Activated CD8-positive, alpha-beta memory T cell treated with anti-CD3 and anti-CD28 coated beads, Interleukin-2, amount 10 ng/mL, durations not matched to agents 7 days and 5 days (primary cell): ENCODE measurements around the gene PSMD1. TPM values are rescaled to one million over a fixed set of nuclear protein-coding genes. Genes with fewer than 3 reads are reported as not detected.
"Not testable (repeated sequence)": the region's sequence is repeated elsewhere in the genome, so short reads cannot be mapped to it uniquely, and the experiment has no call there.

ENCODE experiments used
- ATAC-seq: fragments of 150-1000 bp; cut with Tn5 transposase; one replicate; pipeline ENCODE4 v1.10.0; 2021; ENCODE audit warnings: moderate library complexity
- CTCF ChIA-PET: fragments of 350-600 bp; sonication (Branson Sonifier 250); formaldehyde crosslinking; loops from one replicate; lab custom pipeline; 2021; ENCODE audit warnings: antibody characterized with exemption; lab: Charles Lee
- DNase-seq: peaks from one replicate; pipeline ENCODE4 v3.0.0-alpha.2; 2020
- H3K27ac Mint-ChIP-seq: one replicate; pipeline ENCODE4 v1.8.0; 2021; ENCODE audit warnings: mild to moderate bottlenecking, mixed read lengths
- H3K27me3 Mint-ChIP-seq: one replicate; pipeline ENCODE4 v1.8.0; 2021; ENCODE audit warnings: mixed read lengths
- H3K36me3 Mint-ChIP-seq: one replicate; pipeline ENCODE4 v1.8.0; 2021; ENCODE audit warnings: mild to moderate bottlenecking, mixed read lengths
- H3K4me1 Mint-ChIP-seq: one replicate; pipeline ENCODE4 v1.8.0; 2021; ENCODE audit warnings: mixed read lengths
- H3K4me3 Mint-ChIP-seq: one replicate; pipeline ENCODE4 v1.8.0; 2021; ENCODE audit warnings: mild to moderate bottlenecking, moderate library complexity, mixed read lengths
- H3K9me3 Mint-ChIP-seq: one replicate; pipeline ENCODE4 v1.8.0; 2022; ENCODE audit warnings: low read depth, mixed read lengths
- total RNA-seq, 2 experiments: library from RNA; stranded (reverse); gene quantifications; one replicate each; pipeline ENCODE4 v1.2.3, GENCODE V29; 2021

The PSMD1 gene
- total RNA-seq, 2 experiments from 2014 or later: 89.1 to 128 TPM

- Mint-ChIP-seq H3K4me3 (no peak overlapping the region), H3K9me3 (no peaks in the 10 kb centered on the region), H3K4me1 (peaks cover 6% of the 10 kb centered on the region), H3K27me3 (no peaks in the 10 kb centered on the region), H3K36me3 (peaks cover 58% of the 10 kb centered on the region), H3K27ac (no peak overlapping the region)
- CTCF ChIA-PET: no interaction called here
- DNase-seq (no peak), ATAC-seq (no peak)
These were observed 111.2 kb downstream of the PSMD1 start for GRCh38 chr2:231167745-231168459.

- H3K4me1 Mint-ChIP-seq: peaks cover 6% of the 10 kb centered on the region
- H3K27me3 Mint-ChIP-seq: no peaks in the 10 kb centered on the region
- no peak overlapping the region for H3K4me3 Mint-ChIP-seq
- no peaks in the 10 kb centered on the region for H3K9me3 Mint-ChIP-seq
- CTCF ChIA-PET: no interaction called here
- DNase-seq (no peak), ATAC-seq (no peak)
- peaks cover 53% of the 10 kb centered on the region for H3K36me3 Mint-ChIP-seq
- no peak overlapping the region for H3K27ac Mint-ChIP-seq
These were observed 111.9 kb downstream of the PSMD1 start for GRCh38 chr2:231168460-231169139.

- H3K9me3 Mint-ChIP-seq: no peaks in the 10 kb centered on the region
- peaks cover 6% of the 10 kb centered on the region for H3K4me1 Mint-ChIP-seq
- no peak for DNase-seq
- no peak overlapping the region for H3K4me3 Mint-ChIP-seq
- H3K27me3 Mint-ChIP-seq: no peaks in the 10 kb centered on the region
- CTCF ChIA-PET: no interaction called here
- peaks cover 55% of the 10 kb centered on the region for H3K36me3 Mint-ChIP-seq
- ATAC-seq: no peak
- H3K27ac Mint-ChIP-seq: no peak overlapping the region
These were observed 112.8 kb downstream of the PSMD1 start for GRCh38 chr2:231169488-231169887.

- CTCF ChIA-PET: interaction anchor here (1.5 kb wide), 1 partner anchor 66 kb away, joined by 3 read pairs; no protein-coding TSS in a partner anchor
- Mint-ChIP-seq H3K9me3 (no peaks in the 10 kb centered on the region), H3K36me3 (peaks cover 55% of the 10 kb centered on the region), H3K4me1 (peaks cover 6% of the 10 kb centered on the region), H3K27me3 (no peaks in the 10 kb centered on the region), H3K4me3 (no peak overlapping the region), H3K27ac (no peak overlapping the region)
- DNase-seq: no peak
- no peak for ATAC-seq
These were observed 113.4 kb downstream of the PSMD1 start for GRCh38 chr2:231170055-231170454.

- DNase-seq (no peak), ATAC-seq (no peak)
- Mint-ChIP-seq H3K27ac (no peak overlapping the region), H3K4me3 (no peak overlapping the region), H3K27me3 (no peaks in the 10 kb centered on the region), H3K4me1 (peaks cover 6% of the 10 kb centered on the region), H3K36me3 (peaks cover 49% of the 10 kb centered on the region), H3K9me3 (no peaks in the 10 kb centered on the region)
- CTCF ChIA-PET: interaction anchor here (1.2 kb wide), 1 partner anchor 10 kb away, joined by 4 read pairs; no protein-coding TSS in a partner anchor
These were observed 115.4 kb downstream of the PSMD1 start for GRCh38 chr2:231172025-231172424.

- ATAC-seq (no peak), DNase-seq (no peak)
- no peak overlapping the region for H3K27ac Mint-ChIP-seq
- H3K36me3 Mint-ChIP-seq: peaks cover 38% of the 10 kb centered on the region
- H3K4me3 Mint-ChIP-seq: no peak overlapping the region
- no peaks in the 10 kb centered on the region for H3K27me3 Mint-ChIP-seq
- H3K4me1 Mint-ChIP-seq: peaks cover 2% of the 10 kb centered on the region
- no peaks in the 10 kb centered on the region for H3K9me3 Mint-ChIP-seq
- CTCF ChIA-PET: interaction anchor here (1.1 kb wide), 2 partner anchors 16 to 22 kb away, joined by 3 read pairs; no protein-coding TSS in a partner anchor
These were observed 117.6 kb downstream of the PSMD1 start for GRCh38 chr2:231174211-231174651.

- ATAC-seq: no peak
- Mint-ChIP-seq H3K4me1 (peaks cover 11% of the 10 kb centered on the region), H3K9me3 (no peaks in the 10 kb centered on the region), H3K4me3 (no peak overlapping the region), H3K27me3 (no peaks in the 10 kb centered on the region), H3K36me3 (peaks cover 28% of the 10 kb centered on the region), H3K27ac (no peak overlapping the region)
- CTCF ChIA-PET: no interaction called here
- DNase-seq: no peak
These were observed 119.4 kb downstream of the PSMD1 start for GRCh38 chr2:231176066-231176465.

GRCh38 chr2:231177156-231178025 lies 120.7 kb downstream of the PSMD1 start:
- Mint-ChIP-seq H3K4me1 (peaks cover 11% of the 10 kb centered on the region), H3K27me3 (no peaks in the 10 kb centered on the region), H3K36me3 (peaks cover 25% of the 10 kb centered on the region), H3K9me3 (no peaks in the 10 kb centered on the region), H3K4me3 (no peak overlapping the region), H3K27ac (no peak overlapping the region)
- DNase-seq (no peak), ATAC-seq (no peak)
- CTCF ChIA-PET: no interaction called here

- peaks cover 20% of the 10 kb centered on the region for H3K36me3 Mint-ChIP-seq
- H3K27ac Mint-ChIP-seq, CTCF ChIA-PET, H3K9me3 Mint-ChIP-seq, DNase-seq, H3K27me3 Mint-ChIP-seq, H3K4me3 Mint-ChIP-seq, ATAC-seq: not testable (repeated sequence)
- H3K4me1 Mint-ChIP-seq: peaks cover 11% of the 10 kb centered on the region
These were observed 122.1 kb downstream of the PSMD1 start for GRCh38 chr2:231178805-231179204.

GRCh38 chr2:231181860-231182512 lies 125.3 kb downstream of the PSMD1 start:
- ATAC-seq: no peak
- CTCF ChIA-PET: interaction anchor here (1.6 kb wide), 1 partner anchor 45 kb away, joined by 6 read pairs; no protein-coding TSS in a partner anchor
- peaks cover 11% of the 10 kb centered on the region for H3K4me1 Mint-ChIP-seq
- peaks cover 3% of the 10 kb centered on the region for H3K27me3 Mint-ChIP-seq
- no peak overlapping the region for H3K4me3 Mint-ChIP-seq
- H3K36me3 Mint-ChIP-seq: peaks cover 2% of the 10 kb centered on the region
- no peak overlapping the region for H3K27ac Mint-ChIP-seq
- DNase-seq: no peak
- no peaks in the 10 kb centered on the region for H3K9me3 Mint-ChIP-seq

- Mint-ChIP-seq H3K36me3 (no peaks in the 10 kb centered on the region), H3K27ac (no peak overlapping the region), H3K9me3 (no peaks in the 10 kb centered on the region), H3K27me3 (peaks cover 6% of the 10 kb centered on the region), H3K4me3 (no peak overlapping the region), H3K4me1 (peaks cover 11% of the 10 kb centered on the region)
- ATAC-seq (no peak), DNase-seq (no peak)
- CTCF ChIA-PET: interaction anchor here (1.6 kb wide), 1 partner anchor 45 kb away, joined by 6 read pairs; no protein-coding TSS in a partner anchor
These were observed 125.8 kb downstream of the PSMD1 start for GRCh38 chr2:231182513-231182899.

GRCh38 chr2:231183851-231184250 lies 127.2 kb downstream of the PSMD1 start:
- ATAC-seq: no peak
- no peak overlapping the region for H3K4me3 Mint-ChIP-seq

GRCh38 chr2:231184319-231184718 lies 127.7 kb downstream of the PSMD1 start:
- no peak overlapping the region for H3K27ac Mint-ChIP-seq
- CTCF ChIA-PET: no interaction called here

More at GRCh38 chr2:231183851-231184250, 127.2 kb downstream of the PSMD1 start:
- Mint-ChIP-seq H3K4me1 (peaks cover 11% of the 10 kb centered on the region), H3K36me3 (no peaks in the 10 kb centered on the region), H3K27ac (no peak overlapping the region), H3K9me3 (no peaks in the 10 kb centered on the region), H3K27me3 (peaks cover 15% of the 10 kb centered on the region)
- DNase-seq: no peak
- CTCF ChIA-PET: no interaction called here

More at GRCh38 chr2:231184319-231184718, 127.7 kb downstream of the PSMD1 start:
- H3K4me3 Mint-ChIP-seq: no peak overlapping the region
- H3K36me3 Mint-ChIP-seq: no peaks in the 10 kb centered on the region
- no peaks in the 10 kb centered on the region for H3K9me3 Mint-ChIP-seq
- H3K4me1 Mint-ChIP-seq: peaks cover 9% of the 10 kb centered on the region
- ATAC-seq: no peak
- DNase-seq: no peak
- H3K27me3 Mint-ChIP-seq: peaks cover 16% of the 10 kb centered on the region
